Measurements from ENCODE around the gene C1GALT1.

Gene C1GALT1

GRCh38 chr7:7178906-7179305 is 3.4 kb upstream of the C1GALT1 start:
- TF ChIP-seq CTCF (IDR thresholded peaks at IDR 0.05; ENCODE audit: control insufficient read depth, insufficient read depth, low read depth, low read length, missing control alignments), result no peak
- no peak overlapping the region for H3K4me3 ChIP-seq (ENCODE audit: control insufficient read depth, low read depth, low read length)
- DNase-seq (ENCODE audit: low read depth), result no peak

GRCh38 chr7:7180725-7181449 is 1.5 kb upstream of the C1GALT1 start:
- no peak overlapping the region for H3K4me3 ChIP-seq (ENCODE audit: control insufficient read depth, low read depth, low read length)
- no peak for TF ChIP-seq CTCF (IDR thresholded peaks at IDR 0.05; ENCODE audit: control insufficient read depth, insufficient read depth, low read depth, low read length, missing control alignments)
- DNase-seq (ENCODE audit: low read depth), result no peak

GRCh38 chr7:7181519-7182155 is 707 bp upstream of the C1GALT1 start:
- no peak for DNase-seq (ENCODE audit: low read depth)
- peak overlapping the region; percentile 59 for H3K4me3 ChIP-seq (ENCODE audit: control insufficient read depth, low read depth, low read length)
- no peak for TF ChIP-seq CTCF (IDR thresholded peaks at IDR 0.05; ENCODE audit: control insufficient read depth, insufficient read depth, low read depth, low read length, missing control alignments)

- peak overlapping the region; percentile 94 for H3K4me3 ChIP-seq (ENCODE audit: control insufficient read depth, low read depth, low read length)
- no peak for DNase-seq (ENCODE audit: low read depth)
- TF ChIP-seq CTCF (IDR thresholded peaks at IDR 0.05; ENCODE audit: control insufficient read depth, insufficient read depth, low read depth, low read length, missing control alignments), result no peak
These were observed 905 bp downstream of the C1GALT1 start for GRCh38 chr7:7183061-7183837.

GRCh38 chr7:7183838-7184463 is 1.6 kb downstream of the C1GALT1 start:
- no peak for DNase-seq (ENCODE audit: low read depth)
- TF ChIP-seq CTCF (IDR thresholded peaks at IDR 0.05; ENCODE audit: control insufficient read depth, insufficient read depth, low read depth, low read length, missing control alignments), result no peak
- H3K4me3 ChIP-seq (ENCODE audit: control insufficient read depth, low read depth, low read length), result peak overlapping the region; percentile 94

- no peak for TF ChIP-seq CTCF (IDR thresholded peaks at IDR 0.05; ENCODE audit: control insufficient read depth, insufficient read depth, low read depth, low read length, missing control alignments)
These were observed 3.1 kb downstream of the C1GALT1 start for GRCh38 chr7:7185371-7185989.

More at GRCh38 chr7:7185371-7185989, 3.1 kb downstream of the C1GALT1 start:
- no peak for DNase-seq (ENCODE audit: low read depth)
- no peak overlapping the region for H3K4me3 ChIP-seq (ENCODE audit: control insufficient read depth, low read depth, low read length)

Measured in AG09309 (cell line).